Stimulated activated naive CD8-positive, alpha-beta T cell treated with anti-CD3 and anti-CD28 coated beads, Interleukin-15, amount 100 ng/mL, for 72 hours (primary cell): Measurements from ENCODE around the gene SHBG.

ENCODE experiments used
- ATAC-seq: fragments of 150-1000 bp; cut with Tn5 transposase; 2 replicates; pipeline ENCODE4 v1.10.0; 2021; ENCODE audit warnings: mild to moderate bottlenecking, moderate library complexity
- DNase-seq, 2 donors: peaks; one replicate each; pipeline ENCODE4 v3.0.0; 2021 to 2022
- H3K27ac Mint-ChIP-seq, 2 donors: one replicate each; pipeline ENCODE4 v1.8.0; 2022; ENCODE audit warnings: mild to moderate bottlenecking in 2 of 2, mixed read lengths in 2 of 2, moderate library complexity in 2 of 2
- H3K27me3 Mint-ChIP-seq: one replicate; pipeline ENCODE4 v1.8.0; 2022; ENCODE audit warnings: mixed read lengths
- H3K4me1 Mint-ChIP-seq: one replicate; pipeline ENCODE4 v1.8.0; 2022; ENCODE audit warnings: mild to moderate bottlenecking, mixed read lengths
- H3K4me3 Mint-ChIP-seq, 2 donors: one replicate each; pipeline ENCODE4 v1.8.0; 2022; ENCODE audit warnings: mild to moderate bottlenecking in 2 of 2, mixed read lengths in 2 of 2, moderate library complexity in 1 of 2
- H3K9me3 Mint-ChIP-seq, 2 donors: one replicate each; pipeline ENCODE4 v1.8.0; 2022; ENCODE audit warnings: mixed read lengths in 2 of 2

The SHBG gene, protein sequence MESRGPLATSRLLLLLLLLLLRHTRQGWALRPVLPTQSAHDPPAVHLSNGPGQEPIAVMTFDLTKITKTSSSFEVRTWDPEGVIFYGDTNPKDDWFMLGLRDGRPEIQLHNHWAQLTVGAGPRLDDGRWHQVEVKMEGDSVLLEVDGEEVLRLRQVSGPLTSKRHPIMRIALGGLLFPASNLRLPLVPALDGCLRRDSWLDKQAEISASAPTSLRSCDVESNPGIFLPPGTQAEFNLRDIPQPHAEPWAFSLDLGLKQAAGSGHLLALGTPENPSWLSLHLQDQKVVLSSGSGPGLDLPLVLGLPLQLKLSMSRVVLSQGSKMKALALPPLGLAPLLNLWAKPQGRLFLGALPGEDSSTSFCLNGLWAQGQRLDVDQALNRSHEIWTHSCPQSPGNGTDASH

DNA sequence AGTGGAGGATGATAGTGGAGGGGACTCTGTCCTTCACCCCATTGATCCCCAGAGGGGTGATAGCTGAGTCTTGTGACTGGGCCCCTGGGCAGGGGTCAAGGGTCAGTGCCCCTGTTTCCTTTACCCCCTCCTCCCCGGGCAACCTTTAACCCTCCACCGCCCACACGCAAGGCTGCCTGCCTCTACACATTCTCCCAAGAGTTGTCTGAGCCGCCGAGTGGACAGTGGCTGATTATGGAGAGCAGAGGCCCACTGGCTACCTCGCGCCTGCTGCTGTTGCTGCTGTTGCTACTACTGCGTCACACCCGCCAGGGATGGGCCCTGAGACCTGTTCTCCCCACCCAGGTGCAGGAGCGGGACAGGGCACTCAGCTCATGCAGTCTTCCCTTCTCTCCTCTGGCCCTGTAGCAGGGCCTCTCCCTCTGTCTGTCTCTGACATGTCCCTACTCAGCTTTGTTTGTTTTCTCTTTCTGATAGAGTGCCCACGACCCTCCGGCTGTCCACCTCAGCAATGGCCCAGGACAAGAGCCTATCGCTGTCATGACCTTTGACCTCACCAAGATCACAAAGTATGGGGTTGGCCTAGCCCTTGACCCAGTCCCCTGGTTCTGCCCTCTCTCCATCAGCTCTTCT, at the start of gene SHBG:
Gene SHBG (plus strand): TSS at position 197 of the 633 bp plus-strand sequence. CDS start 38 bp downstream, at position 235.
- H3K27me3 Mint-ChIP-seq = no peaks in the 10 kb centered on the region
- H3K4me1 Mint-ChIP-seq = peaks cover 16% of the 10 kb centered on the region
- H3K9me3 Mint-ChIP-seq = no peaks in the 10 kb centered on the region
- DNase-seq (no peak), ATAC-seq (no peak)
- H3K4me3 Mint-ChIP-seq = no peak within 1 kb of the TSS
- H3K27ac Mint-ChIP-seq = no peak within 1 kb of the TSS

DNA sequence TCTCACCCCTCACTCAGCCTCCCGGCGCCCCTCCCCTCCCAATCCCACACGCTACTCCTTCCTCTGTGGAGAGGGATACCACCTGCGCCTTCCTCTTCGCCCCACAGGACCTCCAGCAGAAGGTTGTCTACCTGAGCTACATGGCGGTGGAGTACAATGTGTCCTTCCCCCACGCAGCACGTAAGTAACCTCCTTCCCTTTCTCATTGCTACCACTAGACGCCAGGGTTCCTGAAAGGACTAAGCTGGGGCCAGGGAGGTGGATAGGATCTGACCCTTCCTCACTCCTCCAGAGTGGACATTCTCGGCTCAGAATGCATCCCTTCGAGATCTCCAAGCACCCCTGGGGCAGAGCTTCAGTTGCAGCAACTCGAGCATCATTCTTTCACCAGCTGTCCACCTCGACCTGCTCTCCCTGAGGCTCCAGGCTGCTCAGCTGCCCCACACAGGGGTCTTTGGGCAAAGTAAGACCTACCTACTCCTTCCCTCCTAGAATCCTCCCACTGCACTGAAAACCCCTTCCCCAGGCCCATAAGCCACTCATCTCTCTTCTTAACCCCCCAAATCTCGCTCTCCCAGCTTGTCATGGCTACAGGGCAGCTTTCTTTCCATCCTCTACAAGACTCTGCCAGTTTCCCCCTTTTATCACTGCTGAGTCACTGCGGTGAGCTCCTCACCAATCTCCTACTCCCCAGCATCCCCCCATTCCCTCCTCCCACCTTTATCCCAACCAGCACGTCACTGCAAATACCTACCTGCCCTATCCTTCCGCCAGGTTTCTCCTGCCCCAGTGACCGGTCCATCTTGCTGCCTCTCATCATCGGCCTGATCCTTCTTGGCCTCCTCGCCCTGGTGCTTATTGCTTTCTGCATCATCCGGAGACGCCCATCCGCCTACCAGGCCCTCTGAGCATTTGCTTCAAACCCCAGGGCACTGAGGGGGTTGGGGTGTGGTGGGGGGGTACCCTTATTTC, 49.0 kb upstream of the SHBG start:
- no peak for DNase-seq
- Mint-ChIP-seq H3K4me3 (peak overlapping the region; percentile 61 to 88), H3K27me3 (no peaks in the 10 kb centered on the region), H3K4me1 (peaks cover 94% of the 10 kb centered on the region), H3K9me3 (no peaks in the 10 kb centered on the region), H3K27ac (peak overlapping the region; percentile 85 to 89)
- no peak for ATAC-seq

DNA sequence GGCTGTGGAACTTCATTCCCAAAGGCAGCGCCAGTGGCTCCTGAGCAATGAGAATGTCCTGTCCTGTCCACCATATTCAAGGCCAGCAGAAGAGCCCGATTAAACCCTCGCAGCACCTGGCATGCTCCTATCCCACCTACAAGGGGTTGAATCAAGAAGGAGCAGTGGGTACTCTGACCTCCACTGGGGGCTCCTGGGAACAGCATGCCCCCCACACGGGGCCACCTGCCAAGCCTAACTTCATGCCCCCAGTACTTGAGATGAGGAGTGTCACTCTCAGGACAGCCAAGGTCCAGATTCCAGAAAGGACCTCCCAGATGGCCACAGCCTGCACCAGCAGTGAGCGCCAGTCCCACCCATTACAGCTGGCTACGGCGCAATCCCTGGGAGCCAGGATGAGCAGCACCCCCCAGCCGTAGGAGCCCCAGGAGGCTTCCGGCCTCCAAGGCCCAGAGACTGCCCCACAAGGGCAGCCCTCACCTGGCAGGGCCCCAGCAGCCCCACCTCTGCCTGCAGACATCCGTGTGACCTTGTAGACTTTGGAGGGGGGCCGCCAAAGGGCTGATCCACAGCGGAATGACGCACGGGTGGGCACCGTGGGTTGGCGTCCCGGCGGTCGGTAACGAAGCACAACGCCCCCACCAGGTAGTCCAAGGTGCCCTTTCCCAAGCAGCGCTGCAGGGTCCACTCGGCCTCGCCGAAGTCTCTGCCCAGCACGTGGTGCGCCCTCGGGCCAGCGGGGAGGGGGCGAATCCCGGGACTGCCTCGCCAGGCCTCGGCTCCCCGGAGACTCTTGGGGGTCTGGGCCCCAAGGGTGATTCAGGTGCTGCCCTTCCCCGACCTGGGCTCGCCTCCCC, 47.3 kb upstream of the SHBG start:
- Mint-ChIP-seq H3K9me3 (no peaks in the 10 kb centered on the region), H3K4me3 (peak overlapping the region; percentile 88 to 97), H3K27ac (peak overlapping the region; percentile 99 to 100), H3K4me1 (peaks cover 85% of the 10 kb centered on the region), H3K27me3 (no peaks in the 10 kb centered on the region)
- DNase-seq (no peak), ATAC-seq (no peak)

DNA sequence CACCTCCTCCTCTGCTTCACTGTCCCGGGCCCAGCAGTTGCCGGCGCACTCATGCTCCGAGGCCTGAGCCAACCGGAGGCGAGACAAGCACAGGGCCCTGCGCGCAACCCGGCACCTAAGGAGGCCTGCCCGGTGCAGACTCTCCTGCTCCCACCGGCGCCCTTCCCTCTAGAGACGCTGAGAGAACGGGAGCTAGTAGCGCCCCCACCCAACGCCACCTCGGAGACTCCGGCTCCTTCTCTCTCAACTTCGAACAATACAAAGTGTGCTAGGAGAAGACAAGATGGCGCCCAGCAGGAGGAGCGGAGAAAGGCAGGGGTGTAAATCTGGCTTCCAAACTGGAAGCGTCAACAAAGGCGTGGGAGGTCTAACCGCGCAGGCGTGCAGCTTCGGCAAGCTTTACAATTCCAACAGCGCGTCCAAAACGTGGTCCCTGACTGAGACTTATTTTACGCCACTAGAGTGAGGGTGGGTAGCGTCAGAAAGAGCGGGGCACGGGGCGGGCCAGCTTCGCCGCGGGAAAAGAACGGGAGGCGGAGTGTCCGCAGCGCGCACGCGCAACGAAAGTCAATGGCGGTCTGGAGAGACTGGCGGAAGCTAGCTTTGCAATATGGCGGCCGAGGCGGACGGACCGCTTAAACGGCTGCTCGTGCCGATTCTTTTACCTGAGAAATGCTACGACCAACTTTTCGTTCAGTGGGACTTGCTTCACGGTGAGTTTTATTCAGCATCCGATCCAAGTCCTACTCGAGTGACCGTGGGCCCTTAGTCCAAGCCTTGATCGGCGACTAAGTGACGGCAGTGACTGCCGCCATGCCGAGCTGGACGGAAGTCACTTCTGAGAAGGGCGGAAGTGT, 46.5 kb upstream of the SHBG start, which contains the start of gene MPDU1:
Gene MPDU1 (plus strand): TSS at position 600 of the 857 bp plus-strand sequence. CDS start 11 bp downstream, at position 611.
- Mint-ChIP-seq H3K27ac (peak within 1 kb of the TSS; percentile 99 to 100), H3K4me1 (peaks cover 83% of the 10 kb centered on the region), H3K27me3 (no peaks in the 10 kb centered on the region), H3K9me3 (no peaks in the 10 kb centered on the region), H3K4me3 (peak within 1 kb of the TSS; percentile 88 to 97)
- DNase-seq = peak; percentile 95 to 97
- ATAC-seq = peak; percentile 75

DNA sequence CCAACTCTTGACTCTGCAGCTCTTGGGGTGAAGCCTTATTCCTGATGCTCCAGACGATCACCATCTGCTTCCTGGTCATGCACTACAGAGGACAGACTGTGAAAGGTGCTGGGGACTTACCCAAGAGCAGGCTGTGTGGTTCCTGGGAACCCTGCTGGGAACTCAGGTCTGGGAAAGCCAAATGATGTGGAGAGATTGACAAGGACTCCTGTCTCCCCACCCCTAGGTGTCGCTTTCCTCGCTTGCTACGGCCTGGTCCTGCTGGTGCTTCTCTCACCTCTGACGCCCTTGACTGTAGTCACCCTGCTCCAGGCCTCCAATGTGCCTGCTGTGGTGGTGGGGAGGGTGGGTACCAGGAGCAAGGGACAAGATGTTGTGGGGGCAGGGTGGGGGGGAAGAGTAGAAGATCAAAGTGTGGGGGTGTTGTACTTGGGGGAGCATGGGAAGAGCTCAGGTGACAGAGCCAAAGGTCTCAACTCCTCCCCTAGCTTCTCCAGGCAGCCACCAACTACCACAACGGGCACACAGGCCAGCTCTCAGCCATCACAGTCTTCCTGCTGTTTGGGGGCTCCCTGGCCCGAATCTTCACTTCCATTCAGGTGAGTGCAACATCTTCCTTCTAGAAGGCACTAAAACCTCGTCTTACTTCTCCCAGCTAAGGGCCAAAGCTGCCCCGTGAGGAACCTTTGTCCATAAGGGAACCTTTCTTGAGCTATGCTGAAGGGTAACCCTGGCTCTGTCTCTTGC, 43.1 kb upstream of the SHBG start:
- no peaks in the 10 kb centered on the region for H3K27me3 Mint-ChIP-seq
- peaks cover 55% of the 10 kb centered on the region for H3K4me1 Mint-ChIP-seq
- no peaks in the 10 kb centered on the region for H3K9me3 Mint-ChIP-seq
- ATAC-seq (no peak), DNase-seq (no peak)
- H3K4me3 Mint-ChIP-seq = no peak overlapping the region
- peak overlapping the region; percentile 25 to 48 for H3K27ac Mint-ChIP-seq

DNA sequence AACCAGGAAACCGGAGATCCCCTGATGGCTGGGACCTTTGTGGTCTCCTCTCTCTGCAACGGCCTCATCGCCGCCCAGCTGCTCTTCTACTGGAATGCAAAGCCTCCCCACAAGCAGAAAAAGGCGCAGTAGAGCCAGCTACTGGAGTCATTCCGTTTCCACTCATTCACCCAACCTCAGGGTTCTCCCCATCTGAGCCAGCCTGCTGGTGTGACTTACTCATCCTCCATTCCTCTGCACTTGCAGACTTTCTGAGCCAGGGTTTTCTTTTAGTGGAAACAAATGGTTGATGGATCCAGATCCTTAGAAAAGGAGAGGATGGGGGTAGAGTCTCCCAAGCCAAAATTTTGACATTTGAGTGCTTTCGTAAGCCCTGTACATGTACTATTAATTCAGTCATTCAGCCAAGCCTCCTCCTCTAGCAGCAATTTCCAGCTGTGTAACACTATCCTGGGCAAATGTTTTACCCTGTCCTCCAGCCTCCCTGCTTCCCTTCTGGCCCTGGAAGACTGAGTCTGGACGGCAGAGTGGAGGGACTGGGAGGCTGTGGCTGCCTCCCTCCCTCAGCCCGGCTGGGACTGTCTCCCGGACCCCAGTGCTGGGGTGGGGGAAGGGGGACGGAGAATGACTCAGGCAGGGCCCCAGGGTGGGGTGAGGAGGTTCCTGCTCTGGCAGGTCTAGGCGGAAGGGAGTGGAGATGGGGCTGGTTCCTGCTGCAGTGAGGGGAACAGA, 42.3 kb upstream of the SHBG start:
- DNase-seq (no peak), ATAC-seq (no peak)
- Mint-ChIP-seq H3K27ac (peak overlapping the region; percentile 48 to 52), H3K4me3 (no peak overlapping the region), H3K4me1 (peaks cover 47% of the 10 kb centered on the region), H3K27me3 (no peaks in the 10 kb centered on the region), H3K9me3 (no peaks in the 10 kb centered on the region)

DNA sequence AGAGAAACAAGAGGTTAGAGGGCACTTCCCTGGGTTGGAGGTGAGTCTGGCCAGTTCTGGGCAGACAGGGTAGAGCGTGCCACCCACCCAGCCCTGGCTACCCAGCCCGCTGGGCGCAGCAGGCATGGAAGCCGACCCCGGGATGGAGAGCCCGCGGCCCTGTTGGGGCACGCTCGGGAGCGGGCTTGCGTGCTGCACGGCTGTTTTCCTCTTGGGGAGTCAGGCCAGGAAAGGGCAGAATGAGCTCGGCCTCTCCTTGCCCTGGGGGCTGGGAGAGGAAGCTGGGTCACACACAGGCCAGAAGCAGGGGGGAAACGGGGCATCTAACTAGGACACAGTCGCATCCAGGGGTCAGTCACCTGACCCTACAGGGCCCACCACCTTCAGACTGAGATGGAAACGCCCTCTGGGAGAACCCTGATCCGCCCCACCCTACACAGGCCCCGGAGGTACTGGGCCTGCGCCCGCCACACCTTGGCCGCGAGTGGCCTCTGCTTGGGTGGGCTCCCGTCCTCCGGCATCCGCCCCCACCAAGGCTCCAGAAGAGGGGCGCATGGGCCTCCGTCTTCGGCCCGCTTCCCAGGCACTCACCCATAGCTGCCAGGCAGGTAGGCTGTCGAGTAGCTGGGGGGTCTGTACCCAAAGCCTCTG, 41.3 kb upstream of the SHBG start:
- no peak for DNase-seq
- no peaks in the 10 kb centered on the region for H3K27me3 Mint-ChIP-seq
- no peak overlapping the region for H3K4me3 Mint-ChIP-seq
- no peak for ATAC-seq
- H3K27ac Mint-ChIP-seq = peak overlapping the region in 1 of 2 donors; percentile 75
- peaks cover 37% of the 10 kb centered on the region for H3K4me1 Mint-ChIP-seq
- H3K9me3 Mint-ChIP-seq = no peaks in the 10 kb centered on the region

DNA sequence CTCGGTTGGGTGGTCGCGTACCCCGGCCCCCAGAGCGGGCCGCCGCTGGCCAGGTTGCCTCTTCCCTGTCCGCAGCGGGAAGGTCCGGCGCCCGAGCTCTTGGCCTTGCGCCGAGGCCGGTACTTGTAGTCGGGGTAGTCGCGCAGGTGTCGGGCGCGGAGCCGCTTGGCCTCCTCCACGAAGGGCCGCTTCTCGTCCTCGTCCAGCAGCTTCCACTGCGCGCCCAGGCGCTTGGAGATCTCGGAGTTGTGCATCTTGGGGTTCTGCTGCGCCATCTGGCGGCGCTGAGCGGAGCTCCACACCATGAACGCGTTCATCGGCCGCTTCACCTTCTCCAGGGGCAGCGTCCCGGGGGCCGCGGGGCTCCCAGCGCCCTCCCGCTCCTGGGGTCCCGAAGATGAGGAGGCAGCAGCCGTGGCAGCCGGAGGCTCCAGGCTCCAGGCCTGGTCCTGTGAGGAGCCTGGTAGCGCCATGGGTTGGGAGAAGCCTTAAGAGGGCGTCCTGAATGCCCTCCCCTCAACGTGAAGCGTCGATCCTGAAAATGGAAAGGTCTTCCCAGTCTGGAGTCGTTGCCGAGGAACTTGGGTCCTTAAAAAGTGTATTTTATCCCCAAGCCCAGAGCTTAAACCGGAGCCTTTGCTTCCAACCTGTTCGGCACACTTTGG, 40.6 kb upstream of the SHBG start:
- ATAC-seq (peak; percentile 84), DNase-seq (peak; percentile 62 to 69)
- Mint-ChIP-seq H3K4me3 (no peak overlapping the region), H3K27ac (peak overlapping the region in 1 of 2 donors; percentile 42), H3K4me1 (peaks cover 36% of the 10 kb centered on the region), H3K9me3 (no peaks in the 10 kb centered on the region), H3K27me3 (no peaks in the 10 kb centered on the region)

DNA sequence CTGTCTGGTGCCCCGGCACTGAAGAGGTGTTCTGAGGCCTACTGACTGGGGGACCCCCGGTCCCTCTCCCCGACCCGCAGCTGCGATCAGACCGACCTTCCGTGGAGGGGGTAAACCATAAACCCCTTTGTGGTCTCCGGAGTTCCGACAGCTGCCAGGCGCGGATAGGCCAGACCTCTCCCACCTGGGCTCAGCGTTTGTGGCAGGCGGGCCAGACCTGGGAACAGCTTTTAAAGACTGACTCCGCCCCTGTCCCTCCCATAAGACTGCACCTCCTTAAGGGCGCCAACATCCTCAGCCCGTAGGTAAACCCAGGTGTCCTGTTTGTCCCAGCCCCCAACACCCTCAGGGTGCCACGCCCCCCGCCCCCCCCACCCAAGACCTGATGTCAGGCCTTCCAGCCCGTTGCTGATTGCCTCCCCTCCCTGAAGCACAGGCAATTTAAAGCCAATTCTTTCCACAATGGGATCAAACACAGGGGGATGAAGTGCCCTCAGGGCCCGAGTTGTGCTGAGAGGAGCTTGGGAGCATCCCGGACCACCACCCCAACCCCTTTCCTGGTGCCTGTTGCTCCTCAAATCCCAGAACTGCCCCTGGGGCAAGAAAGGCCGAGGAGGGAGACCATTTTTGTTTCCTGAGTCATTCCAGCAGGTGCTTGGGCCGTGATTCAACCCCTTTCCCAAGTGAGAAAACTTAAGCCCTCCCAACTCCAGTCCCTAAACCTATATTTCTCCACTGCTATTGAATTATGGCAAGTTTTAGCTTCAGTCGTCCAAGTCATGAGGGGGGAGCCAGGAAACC, 39.8 kb upstream of the SHBG start, which contains the start of gene SOX15:
Gene SOX15 (minus strand): TSS at position 204 of the 801 bp plus-strand sequence. CDS start 418 bp downstream, outside the sequence.
- Mint-ChIP-seq H3K4me1 (peaks cover 29% of the 10 kb centered on the region), H3K9me3 (no peaks in the 10 kb centered on the region), H3K27me3 (no peaks in the 10 kb centered on the region), H3K27ac (peak within 1 kb of the TSS; percentile 42 to 88), H3K4me3 (no peak within 1 kb of the TSS)
- no peak for ATAC-seq
- DNase-seq = no peak

DNA sequence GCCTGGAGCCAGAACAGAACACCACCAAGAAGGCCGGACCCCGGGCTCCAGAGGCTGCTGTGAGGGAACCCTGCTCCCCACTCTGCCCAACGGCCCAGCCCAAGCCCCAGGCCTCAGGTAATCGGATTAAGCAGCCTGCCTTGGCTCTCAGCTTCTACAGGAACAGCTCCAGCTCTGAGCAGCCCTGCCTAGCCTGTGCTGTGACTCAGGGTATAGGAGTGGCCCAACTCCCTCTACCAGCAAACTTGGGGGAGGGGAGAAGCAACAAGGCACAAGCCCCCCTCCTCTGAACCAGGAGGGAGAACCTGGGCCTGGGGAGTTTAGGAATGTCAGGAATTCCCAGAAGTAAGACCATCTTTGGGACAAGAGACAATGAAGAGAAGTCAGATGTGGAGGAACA, 39.2 kb upstream of the SHBG start:
- Mint-ChIP-seq H3K27ac (peak overlapping the region in 1 of 2 donors; percentile 88), H3K4me3 (no peak overlapping the region), H3K9me3 (no peaks in the 10 kb centered on the region), H3K27me3 (no peaks in the 10 kb centered on the region), H3K4me1 (peaks cover 22% of the 10 kb centered on the region)
- DNase-seq (no peak), ATAC-seq (peak; percentile 24)

DNA sequence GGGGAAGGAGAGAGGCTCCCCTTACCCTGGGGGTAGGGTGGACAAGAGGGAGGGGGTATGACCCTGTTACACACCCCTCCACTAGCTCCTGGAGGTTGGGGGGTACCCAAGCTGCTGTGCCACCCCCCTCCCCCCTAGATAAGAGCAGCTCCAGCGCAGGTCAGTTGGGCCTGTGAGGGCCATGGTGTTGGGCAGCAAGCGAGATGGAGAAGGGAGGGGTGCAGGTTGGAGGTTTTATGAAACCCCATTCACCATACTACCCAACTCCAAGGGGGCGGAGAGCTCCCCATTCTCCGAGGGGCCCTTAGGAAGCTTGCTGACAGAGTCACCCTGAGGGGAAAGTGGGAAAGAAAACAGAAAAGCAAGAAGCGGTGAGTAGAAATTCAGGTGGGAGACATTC, 38.3 kb upstream of the SHBG start:
- peak overlapping the region in 1 of 2 donors; percentile 65 for H3K27ac Mint-ChIP-seq
- DNase-seq (peak in 1 of 2 donors; percentile 7), ATAC-seq (no peak)
- H3K27me3 Mint-ChIP-seq = no peaks in the 10 kb centered on the region
- no peak overlapping the region for H3K4me3 Mint-ChIP-seq
- peaks cover 19% of the 10 kb centered on the region for H3K4me1 Mint-ChIP-seq
- no peaks in the 10 kb centered on the region for H3K9me3 Mint-ChIP-seq
